Neural cell (in vitro differentiated cells): ENCODE measurements around the gene APOBEC3G. TPM values are rescaled to one million over a fixed set of nuclear protein-coding genes. Genes with fewer than 3 reads are reported as not detected.
"Not testable (repeated sequence)": the region's sequence is repeated elsewhere in the genome, so short reads cannot be mapped to it uniquely, and the experiment has no call there.

Source experiments
- H2AFZ ChIP-seq: fragments of 200-600, 300-800 bp; sonication (generic), shearing (Covaris generic); 2 replicates; pipeline ENCODE4 v1.6.0; 2014; ENCODE audit warnings: low read depth, mild to moderate bottlenecking, antibody characterized with exemption, low read length, moderate library complexity
- H3F3A ChIP-seq: fragments of 200-600 bp; shearing (Covaris generic); 2 replicates; pipeline ENCODE4 v1.6.1; 2016; ENCODE audit warnings: mild to moderate bottlenecking, moderate library complexity, mixed read lengths, antibody characterized with exemption, low read length; ENCODE audit not compliant: insufficient read depth, poor library complexity, severe bottlenecking
- H3K27ac ChIP-seq: fragments of 200-600, 300-800 bp; sonication (generic), shearing (Covaris generic); 2 replicates; pipeline ENCODE4 v1.5.1; 2014; ENCODE audit warnings: mild to moderate bottlenecking, low read length, moderate library complexity
- H3K27me3 ChIP-seq: fragments of 300-800, 200-600 bp; sonication (generic), shearing (Covaris generic); 2 replicates; pipeline ENCODE4 v1.6.0; 2014; ENCODE audit warnings: mild to moderate bottlenecking, low read depth, low read length, moderate library complexity; ENCODE audit not compliant: insufficient read depth
- H3K36me3 ChIP-seq: fragments of 300-800, 200-600 bp; sonication (generic), shearing (Covaris generic); 2 replicates; pipeline ENCODE4 v1.5.1; 2014; ENCODE audit warnings: mild to moderate bottlenecking, antibody characterized with exemption, low read length, moderate library complexity; ENCODE audit not compliant: insufficient read depth
- H3K4me2 ChIP-seq: fragments of 300-800, 200-600 bp; sonication (generic), shearing (Covaris generic); 2 replicates; pipeline ENCODE4 v1.6.0; 2014; ENCODE audit warnings: mild to moderate bottlenecking, low read length
- H3K4me3 ChIP-seq: fragments of 300-800, 200-600 bp; sonication (generic), shearing (Covaris generic); 2 replicates; pipeline ENCODE4 v1.5.1; 2014; ENCODE audit warnings: mild to moderate bottlenecking, low read length, moderate library complexity
- H3K79me2 ChIP-seq: fragments of 200-600 bp; shearing (Covaris generic); replicated peaks from 2 replicates; pipeline ENCODE4 v1.6.0; 2014; ENCODE audit warnings: mild to moderate bottlenecking, low read length, moderate library complexity; ENCODE audit not compliant: insufficient read depth
- H3K9ac ChIP-seq: fragments of 300-800, 200-600 bp; sonication (generic), shearing (Covaris generic); 2 replicates; pipeline ENCODE4 v1.6.1; 2016; ENCODE audit warnings: mild to moderate bottlenecking, low read length, mixed read lengths
- H3K9me2 ChIP-seq: fragments of 200-600 bp; shearing (Covaris generic); 2 replicates; pipeline ENCODE4 v1.6.1; 2016; ENCODE audit warnings: mild to moderate bottlenecking, low read length, mixed read lengths; ENCODE audit not compliant: insufficient read depth
- H3K9me3 ChIP-seq: fragments of 200-600, 300-800 bp; sonication (generic), shearing (Covaris generic); 2 replicates; pipeline ENCODE4 v1.6.1; 2016; ENCODE audit warnings: mild to moderate bottlenecking, mixed run types, low read length, moderate library complexity, mixed read lengths
- H4K20me1 ChIP-seq: fragments of 200-600 bp; shearing (Covaris generic); 2 replicates; pipeline ENCODE4 v1.6.1; 2016; ENCODE audit warnings: mild to moderate bottlenecking, mixed run types; ENCODE audit not compliant: insufficient read depth
- CTCF ChIP-seq: fragments of 450-650 bp; IDR thresholded peaks from 2 replicates; pipeline ENCODE4 v1.5.1; 2014; ENCODE audit warnings: antibody characterized with exemption, mild to moderate bottlenecking, moderate library complexity; ENCODE audit not compliant: poor library complexity, severe bottlenecking
- EP300 ChIP-seq: fragments of 450-650 bp; conservative IDR thresholded peaks from 2 replicates; pipeline ENCODE4 v1.6.1; 2014; ENCODE audit warnings: antibody characterized with exemption, mild to moderate bottlenecking, moderate library complexity; ENCODE audit not compliant: poor library complexity, severe bottlenecking
- EZH2 ChIP-seq: fragments of 200-600, 300-800 bp; shearing (Covaris generic), sonication (generic); IDR thresholded peaks from 2 replicates; pipeline ENCODE4 v1.6.1; 2014; ENCODE audit warnings: antibody characterized with exemption, low read length, borderline replicate concordance, mild to moderate bottlenecking; ENCODE audit not compliant: insufficient read depth, poor library complexity, severe bottlenecking
- POLR2AphosphoS5 ChIP-seq: IDR thresholded peaks from 2 replicates; pipeline ENCODE4 v1.6.1; 2012
- RAD21 ChIP-seq: fragments of 450-650 bp; conservative IDR thresholded peaks from 2 replicates; pipeline ENCODE4 v1.6.1; 2014; ENCODE audit warnings: antibody characterized with exemption, mild to moderate bottlenecking, moderate library complexity
- TAF1 ChIP-seq: IDR thresholded peaks from 2 replicates; pipeline ENCODE4 v1.6.1; 2012; ENCODE audit warnings: low read depth
- polyA plus RNA-seq: library from polyadenylated mRNA; depleted of rRNA; stranded (reverse); fragments of >200 nt; gene quantifications from 2 replicates; pipeline ENCODE4 v1.2.3, GENCODE V29; 2014

The APOBEC3G gene
- polyA plus RNA-seq, 1 donor from 2014 or later: not detected

DNA sequence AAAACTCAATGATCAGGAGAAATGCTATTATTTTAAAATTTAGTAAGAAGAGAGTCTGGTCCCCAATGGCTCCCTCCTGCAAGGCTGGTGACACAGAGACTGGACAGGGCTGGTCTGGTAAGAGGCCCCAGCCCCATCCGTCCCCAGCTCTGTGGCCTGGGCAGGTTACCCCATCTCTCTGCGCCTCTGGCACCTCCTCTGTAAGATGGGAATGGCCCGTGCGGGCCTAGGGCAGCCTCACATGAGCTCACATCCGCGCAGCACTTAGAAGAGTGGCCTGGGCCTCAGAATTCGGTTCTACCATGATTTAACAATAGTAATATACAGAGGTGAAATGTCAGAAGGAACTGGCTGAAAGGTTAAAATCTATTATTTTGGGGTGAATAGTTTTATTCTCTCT is 35.2 kb upstream of the APOBEC3G start:
- Histone ChIP-seq H3K9ac (no peak overlapping the region), H4K20me1 (no peaks in the 10 kb centered on the region), H3K4me3 (no peak overlapping the region), H3K4me2 (no peak overlapping the region), H2AFZ (no peak overlapping the region), H3K27me3 (no peaks in the 10 kb centered on the region), H3K27ac (no peak overlapping the region), H3K9me3 (no peaks in the 10 kb centered on the region), H3K36me3 (no peaks in the 10 kb centered on the region), H3F3A (no peaks in the 10 kb centered on the region), H3K79me2 (no peaks in the 10 kb centered on the region), H3K9me2 (no peaks in the 10 kb centered on the region)
- TF ChIP-seq TAF1: no peak
- no peak for TF ChIP-seq CTCF
- no peak for TF ChIP-seq RAD21
- no peak for TF ChIP-seq EP300
- TF ChIP-seq POLR2AphosphoS5: no peak
- TF ChIP-seq EZH2: no peak

DNA sequence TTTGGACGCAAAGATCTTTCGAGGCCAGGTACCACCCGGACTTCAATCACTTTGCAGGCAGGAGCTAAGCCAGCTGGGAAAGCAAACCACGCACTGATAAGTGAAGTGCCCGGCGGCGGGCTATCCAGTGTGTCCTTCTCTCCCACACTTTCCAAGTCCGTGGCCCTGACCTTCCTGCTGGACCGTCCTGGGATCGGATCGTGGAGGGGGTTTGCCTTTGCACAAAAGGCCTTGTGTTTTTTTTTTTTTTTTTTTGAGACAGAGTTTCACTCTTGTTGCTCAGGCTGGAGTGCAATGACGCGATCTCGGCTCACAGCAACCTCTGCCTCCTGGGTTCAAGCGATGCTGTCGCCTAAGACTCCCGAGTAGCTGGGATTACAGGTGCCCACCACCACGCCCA is 34.0 kb upstream of the APOBEC3G start:
- H3F3A ChIP-seq, H3K9ac ChIP-seq, H3K27ac ChIP-seq, H3K9me3 ChIP-seq, H3K4me3 ChIP-seq, H3K27me3 ChIP-seq, H3K79me2 ChIP-seq, H2AFZ ChIP-seq, H3K4me2 ChIP-seq, H3K36me3 ChIP-seq, H4K20me1 ChIP-seq, H3K9me2 ChIP-seq: not testable (repeated sequence)

DNA sequence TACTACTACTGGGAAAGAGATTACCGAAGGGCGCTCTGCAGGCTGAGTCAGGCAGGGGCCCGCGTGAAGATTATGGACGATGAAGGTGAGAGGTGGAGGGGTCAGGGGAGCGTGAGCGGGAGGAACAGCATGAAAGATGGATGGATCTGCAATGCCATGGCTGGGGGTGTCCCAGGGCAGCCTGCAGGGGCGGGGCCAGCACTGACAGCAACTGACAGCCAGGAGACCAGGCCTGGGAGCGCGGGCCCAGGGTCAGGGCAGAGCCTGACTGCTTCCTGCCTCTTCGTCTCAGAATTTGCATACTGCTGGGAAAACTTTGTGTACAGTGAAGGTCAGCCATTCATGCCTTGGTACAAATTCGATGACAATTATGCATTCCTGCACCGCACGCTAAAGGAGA is 31.9 kb upstream of the APOBEC3G start:
- not testable (repeated sequence) for H3K27ac ChIP-seq, H4K20me1 ChIP-seq, H3K9me2 ChIP-seq, H3K4me3 ChIP-seq, H3K9me3 ChIP-seq, H3K36me3 ChIP-seq, H3K27me3 ChIP-seq, H3K79me2 ChIP-seq, H2AFZ ChIP-seq, H3F3A ChIP-seq, H3K4me2 ChIP-seq, H3K9ac ChIP-seq

DNA sequence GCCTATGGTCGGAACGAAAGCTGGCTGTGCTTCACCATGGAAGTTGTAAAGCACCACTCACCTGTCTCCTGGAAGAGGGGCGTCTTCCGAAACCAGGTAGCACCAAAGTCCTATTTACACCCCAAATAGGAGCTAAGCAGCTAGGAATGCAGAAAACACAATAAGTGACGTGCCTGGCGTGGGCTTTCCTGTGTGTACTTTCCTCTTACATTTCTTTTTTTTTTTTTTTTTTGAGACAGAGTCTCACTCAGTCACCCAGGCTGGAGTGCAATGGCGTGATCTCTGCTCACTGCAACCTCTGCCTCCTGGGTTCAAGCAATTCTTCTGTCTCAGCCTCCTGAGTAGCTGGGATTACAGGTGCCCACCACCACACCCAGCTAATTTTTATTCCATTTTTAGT is 27.6 kb upstream of the APOBEC3G start:
- H3K9me2 ChIP-seq, H2AFZ ChIP-seq, H3K79me2 ChIP-seq, H4K20me1 ChIP-seq, H3K4me3 ChIP-seq, H3K27me3 ChIP-seq, H3K9me3 ChIP-seq, H3K4me2 ChIP-seq, H3K9ac ChIP-seq, H3K36me3 ChIP-seq, H3K27ac ChIP-seq, H3F3A ChIP-seq: not testable (repeated sequence)

GRCh38 chr22:39051844-39052495 is 25.1 kb upstream of the APOBEC3G start:
- not testable (repeated sequence) for H2AFZ ChIP-seq, H3K9ac ChIP-seq, H3K9me2 ChIP-seq, H3K4me2 ChIP-seq, H3K27ac ChIP-seq, H3K4me3 ChIP-seq, H3K36me3 ChIP-seq, H3K9me3 ChIP-seq, H3K27me3 ChIP-seq, H3K79me2 ChIP-seq, H3F3A ChIP-seq, H4K20me1 ChIP-seq
